DOHH2 (cell line): Measurements from ENCODE around the gene TESMIN.

Source experiments
- H3F3A ChIP-seq: fragments of 200-600 bp; sonication (generic), shearing (Covaris generic); 2 replicates; pipeline ENCODE4 v1.6.0; 2016; ENCODE audit warnings: antibody characterized with exemption, mild to moderate bottlenecking; ENCODE audit not compliant: control insufficient read depth, insufficient read depth
- H3K27ac ChIP-seq: fragments of 200-600 bp; sonication (generic); 2 replicates; pipeline ENCODE4 v1.5.1; 2014; ENCODE audit warnings: low read depth, mild to moderate bottlenecking, low read length, moderate library complexity
- H3K27me3 ChIP-seq: fragments of 200-600 bp; sonication (generic); 2 replicates; pipeline ENCODE4 v1.6.1; 2014; ENCODE audit warnings: mild to moderate bottlenecking, low read length, mixed read lengths; ENCODE audit not compliant: control insufficient read depth
- H3K36me3 ChIP-seq: fragments of 200-600 bp; sonication (generic); 2 replicates; pipeline ENCODE4 v1.6.1; 2014; ENCODE audit warnings: mild to moderate bottlenecking, low read length, moderate library complexity, mixed read lengths; ENCODE audit not compliant: control insufficient read depth
- H3K4me1 ChIP-seq: fragments of 200-600 bp; sonication (generic); 2 replicates; pipeline ENCODE4 v1.6.1; 2014; ENCODE audit warnings: mild to moderate bottlenecking, low read length, mixed read lengths; ENCODE audit not compliant: control insufficient read depth
- H3K4me2 ChIP-seq: fragments of 200-600 bp; sonication (generic); 2 replicates; pipeline ENCODE4 v1.6.0; 2014; ENCODE audit warnings: mild to moderate bottlenecking, low read length, moderate library complexity
- H3K4me3 ChIP-seq: fragments of 200-600 bp; sonication (generic); 2 replicates; pipeline ENCODE4 v1.5.1; 2014; ENCODE audit warnings: mild to moderate bottlenecking, low read length, mixed read lengths
- H3K79me2 ChIP-seq: fragments of 200-600 bp; sonication (generic); 2 replicates; pipeline ENCODE4 v1.6.1; 2014; ENCODE audit warnings: mild to moderate bottlenecking, low read length, mixed read lengths; ENCODE audit not compliant: control insufficient read depth
- H3K9me2 ChIP-seq: fragments of 200-600 bp; sonication (generic); replicated peaks from 2 replicates; pipeline ENCODE4 v1.6.1; 2014; ENCODE audit warnings: mild to moderate bottlenecking, low read length, mixed read lengths; ENCODE audit not compliant: control insufficient read depth
- H3K9me3 ChIP-seq: fragments of 200-600 bp; sonication (generic); 2 replicates; pipeline ENCODE4 v1.6.1; 2014; ENCODE audit warnings: antibody characterized with exemption, low read length, mixed read lengths; ENCODE audit not compliant: control insufficient read depth, insufficient read depth
- H4K20me1 ChIP-seq: fragments of 200-600 bp; sonication (generic); 2 replicates; pipeline ENCODE4 v1.6.0; 2014; ENCODE audit warnings: low read depth, mild to moderate bottlenecking, antibody characterized with exemption, low read length, moderate library complexity; ENCODE audit not compliant: control insufficient read depth, insufficient read depth
- EZH2phosphoT487 ChIP-seq: fragments of 200-600 bp; sonication (generic); IDR thresholded peaks from 2 replicates; pipeline ENCODE4 v1.6.1; 2017; ENCODE audit warnings: borderline replicate concordance, mild to moderate bottlenecking, antibody characterized with exemption, low read length, moderate library complexity, mixed read lengths
- TF ChIP-seq, protein P1 (sequence below): fragments of 200-600 bp; sonication (generic); IDR thresholded peaks from one replicate; pipeline ENCODE4 v1.5.1; 2014; ENCODE audit warnings: antibody characterized with exemption, mild to moderate bottlenecking, low read depth, low read length; ENCODE audit not compliant: poor library complexity, severe bottlenecking

The TESMIN gene

DNA sequence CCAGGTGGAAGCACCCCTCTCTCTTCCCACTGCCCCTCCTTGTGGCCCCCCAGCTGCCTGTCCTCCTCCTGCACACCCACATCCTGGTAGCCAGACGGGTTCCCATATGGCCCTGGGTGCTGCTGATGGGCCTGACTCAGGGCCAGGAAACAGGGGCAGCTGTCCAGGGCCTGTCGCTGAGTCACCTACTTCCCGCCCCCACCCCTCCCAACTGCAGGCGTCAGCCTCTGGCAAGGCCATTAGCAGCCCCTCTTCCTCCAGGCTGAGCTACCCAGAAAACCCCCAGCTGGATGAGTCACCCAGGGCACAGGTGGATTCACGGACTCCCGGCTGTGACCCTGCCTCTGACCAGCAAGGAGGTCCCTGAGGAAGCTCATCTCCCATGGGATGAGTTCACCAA is 73.9 kb downstream of the TESMIN start:
- TF ChIP-seq, protein P1, sequence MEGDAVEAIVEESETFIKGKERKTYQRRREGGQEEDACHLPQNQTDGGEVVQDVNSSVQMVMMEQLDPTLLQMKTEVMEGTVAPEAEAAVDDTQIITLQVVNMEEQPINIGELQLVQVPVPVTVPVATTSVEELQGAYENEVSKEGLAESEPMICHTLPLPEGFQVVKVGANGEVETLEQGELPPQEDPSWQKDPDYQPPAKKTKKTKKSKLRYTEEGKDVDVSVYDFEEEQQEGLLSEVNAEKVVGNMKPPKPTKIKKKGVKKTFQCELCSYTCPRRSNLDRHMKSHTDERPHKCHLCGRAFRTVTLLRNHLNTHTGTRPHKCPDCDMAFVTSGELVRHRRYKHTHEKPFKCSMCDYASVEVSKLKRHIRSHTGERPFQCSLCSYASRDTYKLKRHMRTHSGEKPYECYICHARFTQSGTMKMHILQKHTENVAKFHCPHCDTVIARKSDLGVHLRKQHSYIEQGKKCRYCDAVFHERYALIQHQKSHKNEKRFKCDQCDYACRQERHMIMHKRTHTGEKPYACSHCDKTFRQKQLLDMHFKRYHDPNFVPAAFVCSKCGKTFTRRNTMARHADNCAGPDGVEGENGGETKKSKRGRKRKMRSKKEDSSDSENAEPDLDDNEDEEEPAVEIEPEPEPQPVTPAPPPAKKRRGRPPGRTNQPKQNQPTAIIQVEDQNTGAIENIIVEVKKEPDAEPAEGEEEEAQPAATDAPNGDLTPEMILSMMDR = no peak
- no peak for TF ChIP-seq EZH2phosphoT487
- Histone ChIP-seq H3K9me3 (no peaks in the 10 kb centered on the region), H4K20me1 (no peaks in the 10 kb centered on the region), H3K36me3 (no peaks in the 10 kb centered on the region), H3K27me3 (no peaks in the 10 kb centered on the region), H3K4me3 (no peak overlapping the region), H3K9me2 (no peaks in the 10 kb centered on the region), H3K79me2 (no peaks in the 10 kb centered on the region), H3K27ac (no peak overlapping the region), H3F3A (no peaks in the 10 kb centered on the region), H3K4me1 (no peaks in the 10 kb centered on the region), H3K4me2 (no peak overlapping the region)

DNA sequence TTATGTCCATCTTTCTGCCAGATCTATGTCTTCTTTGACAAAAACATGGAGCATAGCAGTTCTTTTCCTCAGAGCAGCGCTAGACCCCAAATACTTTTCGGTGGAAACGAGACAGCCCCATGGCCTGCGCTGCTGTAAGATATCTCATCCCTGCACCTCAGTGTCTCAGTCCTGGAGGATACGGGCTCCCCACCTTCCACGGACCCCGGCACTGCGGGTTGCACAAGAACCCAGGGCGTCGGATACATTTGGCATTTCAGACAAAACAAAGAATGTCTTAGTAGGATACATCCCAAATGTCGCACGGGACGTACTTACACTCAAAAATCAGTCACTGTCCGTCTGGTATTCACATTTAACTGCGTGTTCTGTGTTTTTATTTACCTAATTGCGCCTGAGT is 76.9 kb downstream of the TESMIN start:
- H3K27ac ChIP-seq = no peak overlapping the region
- H3K9me3 ChIP-seq = no peaks in the 10 kb centered on the region
- H3K36me3 ChIP-seq = no peaks in the 10 kb centered on the region
- H3K79me2 ChIP-seq = no peaks in the 10 kb centered on the region
- H3K27me3 ChIP-seq = no peaks in the 10 kb centered on the region
- no peaks in the 10 kb centered on the region for H3K4me1 ChIP-seq
- no peaks in the 10 kb centered on the region for H3F3A ChIP-seq
- H4K20me1 ChIP-seq = no peaks in the 10 kb centered on the region
- H3K4me3 ChIP-seq = no peak overlapping the region
- TF ChIP-seq, protein P1 = no peak
- no peak for TF ChIP-seq EZH2phosphoT487
- no peak overlapping the region for H3K4me2 ChIP-seq
- H3K9me2 ChIP-seq = no peaks in the 10 kb centered on the region

DNA sequence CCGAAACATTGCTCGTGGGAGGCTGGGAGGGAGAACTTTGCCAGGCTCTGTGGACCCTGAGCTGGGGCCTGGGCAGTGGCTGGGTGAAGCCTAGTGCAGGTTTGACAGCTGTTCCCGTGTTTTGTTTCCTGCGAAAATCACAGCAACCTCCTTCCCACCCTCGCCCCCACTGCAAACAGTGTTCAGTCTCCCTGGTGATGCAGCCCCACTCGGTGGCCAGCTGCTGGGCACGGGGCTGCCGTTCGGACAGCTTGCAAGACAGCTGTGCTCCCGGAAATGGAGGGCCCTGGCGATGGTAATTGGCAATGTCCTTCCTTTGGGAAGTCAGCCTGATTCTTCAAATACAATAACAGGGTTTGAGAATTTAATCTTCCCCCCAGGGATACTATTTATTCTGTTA is 77.3 kb downstream of the TESMIN start:
- no peak overlapping the region for H3K4me2 ChIP-seq
- H3K4me3 ChIP-seq = no peak overlapping the region
- H3K27me3 ChIP-seq = no peaks in the 10 kb centered on the region
- H3K9me3 ChIP-seq = no peaks in the 10 kb centered on the region
- no peak for TF ChIP-seq EZH2phosphoT487
- TF ChIP-seq, protein P1 = no peak
- no peaks in the 10 kb centered on the region for H3K9me2 ChIP-seq
- no peaks in the 10 kb centered on the region for H3K4me1 ChIP-seq
- no peaks in the 10 kb centered on the region for H3F3A ChIP-seq
- H3K79me2 ChIP-seq = no peaks in the 10 kb centered on the region
- H3K27ac ChIP-seq = no peak overlapping the region
- H4K20me1 ChIP-seq = no peaks in the 10 kb centered on the region
- H3K36me3 ChIP-seq = no peaks in the 10 kb centered on the region
